Loucy (cell line): ENCODE data around the gene HIRA.
"Not testable (repeated sequence)": the region's sequence is repeated elsewhere in the genome, so short reads cannot be mapped to it uniquely, and the experiment has no call there.

Experiments
- H2AFZ ChIP-seq: fragments of 200-600 bp; sonication (generic); 2 replicates; pipeline ENCODE4 v1.6.0; 2016; ENCODE audit warnings: antibody characterized with exemption, mild to moderate bottlenecking, low read length, moderate library complexity
- H3F3A ChIP-seq: fragments of 200-600 bp; 2 replicates; pipeline ENCODE4 v1.6.0; 2016; ENCODE audit warnings: antibody characterized with exemption, low read depth, mild to moderate bottlenecking
- H3K27me3 ChIP-seq: fragments of 200-600 bp; sonication (generic); 2 replicates; pipeline ENCODE4 v1.6.1; 2014; ENCODE audit warnings: low read length, mild to moderate bottlenecking; ENCODE audit not compliant: insufficient read depth, poor library complexity, severe bottlenecking
- H3K36me3 ChIP-seq: fragments of 200-600 bp; sonication (generic); 2 replicates; pipeline ENCODE4 v1.6.1; 2016; ENCODE audit warnings: low read length; ENCODE audit not compliant: insufficient read depth
- H3K4me1 ChIP-seq: fragments of 200-600 bp; sonication (generic); 2 replicates; pipeline ENCODE4 v1.5.1; 2014; ENCODE audit warnings: low read length, mild to moderate bottlenecking; ENCODE audit not compliant: insufficient read depth, poor library complexity, severe bottlenecking
- H3K4me2 ChIP-seq: fragments of 200-600 bp; sonication (generic); 2 replicates; pipeline ENCODE4 v1.6.0; 2014; ENCODE audit warnings: antibody characterized with exemption, low read length, low read depth, mild to moderate bottlenecking; ENCODE audit not compliant: poor library complexity, severe bottlenecking
- H3K4me3 ChIP-seq: fragments of 200-600 bp; sonication (generic); 2 replicates; pipeline ENCODE4 v1.5.1; 2014; ENCODE audit warnings: low read length, mild to moderate bottlenecking, mixed read lengths; ENCODE audit not compliant: poor library complexity, severe bottlenecking
- H3K79me2 ChIP-seq: fragments of 200-600 bp; sonication (generic); 2 replicates; pipeline ENCODE4 v1.6.1; 2014; ENCODE audit warnings: low read length; ENCODE audit not compliant: insufficient read depth
- H3K9ac ChIP-seq: fragments of 200-600 bp; sonication (generic); 2 replicates; pipeline ENCODE4 v1.6.0; 2014; ENCODE audit warnings: mild to moderate bottlenecking, low read depth, low read length, moderate library complexity; ENCODE audit not compliant: poor library complexity, severe bottlenecking
- H3K9me2 ChIP-seq: fragments of 200-600 bp; sonication (generic); replicated peaks from 2 replicates; pipeline ENCODE4 v1.6.1; 2016; ENCODE audit warnings: low read depth, low read length, mixed read lengths
- H3K9me3 ChIP-seq: fragments of 200-600 bp; sonication (generic); 2 replicates; pipeline ENCODE4 v1.6.1; 2014; ENCODE audit warnings: mild to moderate bottlenecking, antibody characterized with exemption, low read length, low read depth; ENCODE audit not compliant: insufficient read depth
- H4K20me1 ChIP-seq: fragments of 200-600 bp; sonication (generic); 2 replicates; pipeline ENCODE4 v1.6.0; 2014; ENCODE audit warnings: antibody characterized with exemption, low read length, mild to moderate bottlenecking; ENCODE audit not compliant: insufficient read depth, poor library complexity, severe bottlenecking
- CTCF ChIP-seq: fragments of 200-600 bp; sonication (generic); conservative IDR thresholded peaks from 2 replicates; pipeline ENCODE4 v1.5.1; 2014; ENCODE audit warnings: mild to moderate bottlenecking, antibody characterized with exemption, low read length
- EZH2phosphoT487 ChIP-seq: fragments of 200-600 bp; IDR thresholded peaks from 2 replicates; pipeline ENCODE4 v1.6.1; 2018; ENCODE audit warnings: antibody characterized with exemption, mild to moderate bottlenecking, moderate library complexity, borderline replicate concordance

The HIRA gene

DNA sequence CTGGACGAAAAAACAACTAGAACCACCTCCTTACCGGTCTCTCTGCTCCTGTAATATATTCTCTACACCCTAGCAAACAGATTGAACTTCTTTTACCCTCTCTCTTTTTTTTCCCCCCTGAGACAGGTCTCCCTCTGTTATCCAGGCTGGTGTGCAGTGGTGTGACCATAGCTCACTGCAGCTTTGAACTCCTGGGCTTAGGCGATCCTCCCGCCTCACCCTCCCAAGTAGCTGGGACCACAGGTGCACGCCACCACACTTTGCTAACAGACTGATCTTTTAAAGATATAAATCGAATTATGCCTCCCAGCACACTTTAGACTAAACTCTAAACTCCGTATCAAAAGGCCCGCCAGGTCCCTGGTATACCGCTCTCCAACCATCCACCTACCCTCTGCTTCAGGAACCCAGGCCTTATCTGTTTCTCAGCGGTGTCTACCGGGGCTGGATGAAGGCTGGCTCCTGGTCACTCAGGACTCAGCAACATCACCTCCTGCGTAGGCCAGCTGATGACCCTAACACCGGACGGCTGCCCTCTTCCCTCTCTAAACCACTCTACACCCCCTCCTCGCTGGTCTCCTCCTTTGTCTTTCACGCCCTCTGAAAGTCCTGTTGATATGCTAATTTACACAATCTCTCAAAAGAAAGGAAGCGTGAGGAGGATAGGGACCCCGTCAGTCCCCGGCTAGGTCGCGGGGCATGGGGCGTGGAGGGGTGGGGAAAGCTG lies 15.2 kb upstream of the HIRA start:
- H3K4me1 ChIP-seq, result peaks cover 36% of the 10 kb centered on the region
- peak overlapping the region; percentile 75 for H2AFZ ChIP-seq
- peaks cover 74% of the 10 kb centered on the region for H3K79me2 ChIP-seq
- no peaks in the 10 kb centered on the region for H3K9me2 ChIP-seq
- H3F3A ChIP-seq, result no peaks in the 10 kb centered on the region
- TF ChIP-seq EZH2phosphoT487, result no peak
- TF ChIP-seq CTCF, result no peak
- H3K4me2 ChIP-seq, result peak overlapping the region; percentile 80
- H3K9ac ChIP-seq, result peak overlapping the region; percentile 83
- no peaks in the 10 kb centered on the region for H3K27me3 ChIP-seq
- peak overlapping the region; percentile 84 for H3K4me3 ChIP-seq
- peaks cover 30% of the 10 kb centered on the region for H4K20me1 ChIP-seq
- H3K36me3 ChIP-seq, result peaks cover 8% of the 10 kb centered on the region; the same call in 1 of the 2 replicates
- H3K9me3 ChIP-seq, result no peaks in the 10 kb centered on the region

GRCh38 chr22:19445279-19445982 lies 13.9 kb upstream of the HIRA start:
- H3F3A ChIP-seq, H3K9me3 ChIP-seq, H2AFZ ChIP-seq, H3K9me2 ChIP-seq, H3K36me3 ChIP-seq, H3K27me3 ChIP-seq: not testable (repeated sequence)
- Histone ChIP-seq H3K4me2 (peak overlapping the region; percentile 80), H4K20me1 (peaks cover 33% of the 10 kb centered on the region), H3K4me1 (peaks cover 36% of the 10 kb centered on the region), H3K9ac (peak overlapping the region; percentile 9), H3K79me2 (peaks cover 84% of the 10 kb centered on the region), H3K4me3 (peak overlapping the region; percentile 84)

- Histone ChIP-seq H2AFZ (no peak overlapping the region), H4K20me1 (peaks cover 33% of the 10 kb centered on the region), H3F3A (no peaks in the 10 kb centered on the region), H3K9me3 (no peaks in the 10 kb centered on the region), H3K9ac (no peak overlapping the region), H3K4me2 (peak overlapping the region; percentile 80), H3K9me2 (no peaks in the 10 kb centered on the region), H3K4me3 (no peak overlapping the region), H3K79me2 (peaks cover 78% of the 10 kb centered on the region), H3K4me1 (peaks cover 28% of the 10 kb centered on the region), H3K36me3 (peaks cover 8% of the 10 kb centered on the region; the same call in 1 of the 2 replicates), H3K27me3 (no peaks in the 10 kb centered on the region)
- TF ChIP-seq EZH2phosphoT487 (no peak), CTCF (no peak)
Measured at GRCh38 chr22:19443544-19444211, 12.1 kb upstream of the HIRA start.
